PC-9 (cell line): ENCODE results near the gene LCTL. TPM values are rescaled to one million over a fixed set of nuclear protein-coding genes. Genes with fewer than 3 reads are reported as not detected.

Experiments
- Bru-seq: library from RNA; stranded (reverse); fragments of 400-500 nt; gene quantifications from one replicate; lab custom pipeline; 2021; lab: Mats Ljungman, UMichigan
- BruChase-seq, 2 experiments: library from RNA; stranded (reverse); fragments of 400-500 nt; gene quantifications; one replicate each; lab custom pipeline; 2021; lab: Mats Ljungman, UMichigan
- BruUV-seq: library from RNA; stranded (reverse); fragments of 400-500 nt; replicated peaks from 2 replicates; lab custom pipeline; 2021; lab: Mats Ljungman, UMichigan
- CTCF ChIA-PET: fragments of 300-600 bp; sonication (Branson Sonifier 250); formaldehyde crosslinking; loops from one replicate; lab custom pipeline; 2022; ENCODE audit warnings: antibody characterized with exemption; lab: Charles Lee
- POLR2A ChIA-PET: fragments of 300-600 bp; sonication (Branson Sonifier 250); formaldehyde crosslinking; loops from one replicate; lab custom pipeline; 2022; ENCODE audit warnings: antibody characterized with exemption; ENCODE audit not compliant: unreplicated experiment; lab: Charles Lee
- DNase-seq, 2 experiments: peaks; one replicate each; pipeline versions ENCODE4 v3.0.0 to v3.0.0-alpha.2; 2015 to 2022; ENCODE audit warnings: mixed read lengths in 1 of 2
- H2AFZ ChIP-seq: fragments of 200-600 bp; sonication (generic); 2 replicates; pipeline ENCODE4 v1.8.1; 2017; ENCODE audit warnings: antibody characterized with exemption
- H3F3A ChIP-seq: fragments of 200-600 bp; sonication (generic); 2 replicates; pipeline ENCODE4 v1.8.1; 2017; ENCODE audit warnings: antibody characterized with exemption, mild to moderate bottlenecking, low read depth; ENCODE audit not compliant: insufficient read depth
- H3K27ac ChIP-seq: fragments of 200-600 bp; sonication (generic); 2 replicates; pipeline ENCODE4 v1.6.1; 2016; ENCODE audit warnings: mixed run types
- H3K27me3 ChIP-seq: fragments of 200-600 bp; sonication (generic); 2 replicates; pipeline ENCODE4 v1.6.1; 2016; ENCODE audit warnings: low read depth, mixed run types; ENCODE audit not compliant: insufficient read depth
- H3K36me3 ChIP-seq: fragments of 200-600 bp; sonication (generic); 2 replicates; pipeline ENCODE4 v1.6.1; 2016; ENCODE audit warnings: low read depth, mixed run types
- H3K4me1 ChIP-seq: fragments of 200-600 bp; sonication (generic); replicated peaks from 2 replicates; pipeline ENCODE4 v1.6.1; 2016; ENCODE audit warnings: mixed run types; ENCODE audit not compliant: insufficient read depth
- H3K4me2 ChIP-seq: fragments of 200-600 bp; sonication (generic); 2 replicates; pipeline ENCODE4 v1.6.1; 2017; ENCODE audit warnings: mixed run types
- H3K4me3 ChIP-seq: fragments of 200-600 bp; sonication (generic); 2 replicates; pipeline ENCODE4 v1.6.1; 2016; ENCODE audit warnings: mixed run types
- H3K79me2 ChIP-seq: fragments of 200-600 bp; sonication (generic); 2 replicates; pipeline ENCODE4 v1.6.1; 2017; ENCODE audit warnings: low read depth, mixed run types
- H3K9me2 ChIP-seq: fragments of 200-600 bp; sonication (generic); 2 replicates; pipeline ENCODE4 v1.8.1; 2017; ENCODE audit warnings: mild to moderate bottlenecking; ENCODE audit not compliant: insufficient read depth
- H3K9me3 ChIP-seq: fragments of 200-600 bp; sonication (generic); 2 replicates; pipeline ENCODE4 v1.8.1; 2016; ENCODE audit warnings: low read depth; ENCODE audit not compliant: insufficient read depth
- H4K20me1 ChIP-seq: fragments of 200-600 bp; sonication (generic); 2 replicates; pipeline ENCODE4 v1.8.1; 2017; ENCODE audit not compliant: insufficient read depth
- CTCF ChIP-seq: fragments of 200-600 bp; sonication (generic); conservative IDR thresholded peaks from 2 replicates; pipeline ENCODE4 v1.6.1; 2017; ENCODE audit warnings: mixed run types, antibody characterized with exemption, mild to moderate bottlenecking, moderate library complexity
- EZH2 ChIP-seq: fragments of 200-600 bp; sonication (generic); IDR thresholded peaks from 2 replicates; pipeline ENCODE4 v1.8.0; 2017; ENCODE audit warnings: antibody characterized with exemption, low read depth
- intact Hi-C: fragments of 100-400 bp; cut with micrococcal nuclease; formaldehyde crosslinking; loops from one replicate; pipeline ENCODE4 v1.10.0; 2022; ENCODE audit not compliant: unreplicated experiment
- long read RNA-seq: library from polyadenylated mRNA; stranded (forward); transcript quantifications from one replicate; pipeline ENCODE4 v2.0.0, GENCODE V29; 2022
- total RNA-seq: library from RNA; stranded (reverse); gene quantifications from 2 replicates; pipeline ENCODE4 v1.2.3, GENCODE V29; 2021

LCTL gene, protein sequence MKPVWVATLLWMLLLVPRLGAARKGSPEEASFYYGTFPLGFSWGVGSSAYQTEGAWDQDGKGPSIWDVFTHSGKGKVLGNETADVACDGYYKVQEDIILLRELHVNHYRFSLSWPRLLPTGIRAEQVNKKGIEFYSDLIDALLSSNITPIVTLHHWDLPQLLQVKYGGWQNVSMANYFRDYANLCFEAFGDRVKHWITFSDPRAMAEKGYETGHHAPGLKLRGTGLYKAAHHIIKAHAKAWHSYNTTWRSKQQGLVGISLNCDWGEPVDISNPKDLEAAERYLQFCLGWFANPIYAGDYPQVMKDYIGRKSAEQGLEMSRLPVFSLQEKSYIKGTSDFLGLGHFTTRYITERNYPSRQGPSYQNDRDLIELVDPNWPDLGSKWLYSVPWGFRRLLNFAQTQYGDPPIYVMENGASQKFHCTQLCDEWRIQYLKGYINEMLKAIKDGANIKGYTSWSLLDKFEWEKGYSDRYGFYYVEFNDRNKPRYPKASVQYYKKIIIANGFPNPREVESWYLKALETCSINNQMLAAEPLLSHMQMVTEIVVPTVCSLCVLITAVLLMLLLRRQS
- not detected in 2 replicates for total RNA-seq
- Bru-seq, nascent RNA, result percentile 4 among the genes with signal in this experiment
- BruChase-seq, experiment 1, labeled RNA remaining after a 2-hour chase, result not detected
- BruChase-seq, experiment 2, labeled RNA remaining after a 6-hour chase, result not detected
- long read RNA-seq, partial matches to known transcripts, result 0 of 2 reads
- long read RNA-seq, other reads (novel, unspliced or antisense), result 2 of 2 reads

DNA sequence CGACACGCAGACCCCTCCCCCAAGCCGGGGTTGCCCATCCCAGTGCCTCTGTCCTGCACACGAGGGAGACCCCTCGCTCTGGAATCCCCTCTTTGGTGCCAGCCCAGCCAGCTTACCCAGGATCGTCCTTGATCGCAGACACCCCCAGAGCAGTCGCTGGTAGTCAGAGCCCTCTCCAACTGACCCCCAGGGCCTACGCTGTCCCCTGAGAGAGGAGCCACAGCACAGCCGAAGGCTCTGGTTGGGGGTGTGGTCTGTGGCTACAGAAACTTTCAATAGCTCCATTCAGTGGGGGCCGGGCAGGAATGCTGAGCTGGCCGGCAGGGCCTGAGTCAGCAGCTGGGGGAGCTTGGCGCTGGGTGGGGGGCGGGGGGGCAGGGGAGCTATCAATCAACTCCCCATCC, at the start of gene LCTL:
TSS of gene LCTL (minus strand) at position 258 of the 404 bp plus-strand sequence. CDS start 633 bp downstream, outside the sequence.
- no peak within 1 kb of the TSS for H3K4me3 ChIP-seq
- no peaks in the 10 kb centered on the region for H3K4me1 ChIP-seq
- H4K20me1 ChIP-seq, result no peaks in the 10 kb centered on the region
- no peaks in the 10 kb centered on the region for H3K9me2 ChIP-seq
- no peaks in the 10 kb centered on the region for H3F3A ChIP-seq
- BruUV-seq, result no TSS peak
- DNase-seq, result no peak
- no peaks in the 10 kb centered on the region for H3K9me3 ChIP-seq
- no peak within 1 kb of the TSS for H3K27ac ChIP-seq
- no peaks in the 10 kb centered on the region for H3K27me3 ChIP-seq
- no peak within 1 kb of the TSS for H3K4me2 ChIP-seq
- no peaks in the 10 kb centered on the region for H3K79me2 ChIP-seq
- no peak for TF ChIP-seq CTCF
- no peak for TF ChIP-seq EZH2
- H2AFZ ChIP-seq, result no peak within 1 kb of the TSS
- intact Hi-C loops, result no loop called here
- CTCF ChIA-PET, result interaction anchor here (0.7 kb wide), 1 partner anchor 695 kb away, joined by 6 read pairs; no protein-coding TSS in a partner anchor
- H3K36me3 ChIP-seq, result no peaks in the 10 kb centered on the region
- POLR2A ChIA-PET, result no interaction called here

DNA sequence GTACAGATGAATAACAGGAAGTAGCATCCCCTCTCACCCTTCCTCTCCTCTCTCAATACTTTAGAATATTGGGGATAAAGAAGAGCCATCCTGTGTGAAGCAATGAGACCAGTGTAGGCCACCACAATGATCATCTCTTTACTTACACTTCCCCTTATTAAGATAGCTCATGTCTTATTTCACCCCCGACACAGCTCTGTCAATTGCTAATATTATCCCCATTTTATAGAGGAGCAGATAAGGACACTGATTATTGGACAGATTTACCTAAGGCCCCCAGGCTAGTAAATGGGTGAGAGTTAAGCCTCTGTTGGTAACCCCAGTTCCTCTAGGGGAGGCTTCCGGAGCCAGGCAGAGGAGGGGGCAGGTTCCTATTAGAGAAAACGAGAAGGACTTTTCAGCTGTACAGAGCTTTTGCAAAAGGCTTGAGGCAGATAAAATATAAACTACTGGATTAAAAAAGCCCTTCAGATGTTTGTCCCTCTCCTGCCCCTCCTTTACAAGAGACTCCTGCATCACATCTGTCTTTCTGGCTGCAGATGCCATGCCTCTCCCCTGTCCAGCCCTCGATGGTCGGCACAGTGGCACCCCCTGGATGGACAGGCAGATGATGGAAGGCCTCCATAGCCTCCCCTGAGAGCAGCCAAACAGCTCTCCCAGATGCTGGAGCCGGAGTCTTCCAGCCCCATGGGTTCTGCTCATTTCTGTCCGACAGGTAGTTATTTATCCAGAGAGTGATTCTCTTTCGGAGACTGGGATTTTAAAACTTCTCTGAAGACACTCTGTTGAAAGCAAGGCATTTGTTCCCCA, 49.4 kb upstream of the LCTL start:
- DNase-seq, result no peak
- CTCF ChIA-PET, result interaction anchor here (0.5 to 0.6 kb wide), 2 partner anchors 8 to 92 kb away, joined by 3 to 4 read pairs; no protein-coding TSS in a partner anchor
- no TSS peak for BruUV-seq
- TF ChIP-seq CTCF (no peak), EZH2 (no peak)
- H3K36me3 ChIP-seq, result no peaks in the 10 kb centered on the region
- no peak overlapping the region for H2AFZ ChIP-seq
- no peaks in the 10 kb centered on the region for H3K27me3 ChIP-seq
- H3K9me2 ChIP-seq, result no peaks in the 10 kb centered on the region
- POLR2A ChIA-PET, result no interaction called here
- H3K9me3 ChIP-seq, result no peaks in the 10 kb centered on the region
- no peaks in the 10 kb centered on the region for H4K20me1 ChIP-seq
- no peak overlapping the region for H3K4me3 ChIP-seq
- H3F3A ChIP-seq, result no peaks in the 10 kb centered on the region
- no peak overlapping the region for H3K27ac ChIP-seq
- H3K4me2 ChIP-seq, result no peak overlapping the region
- peaks cover 4% of the 10 kb centered on the region; the same call in 1 of the 2 replicates for H3K4me1 ChIP-seq
- H3K79me2 ChIP-seq, result no peaks in the 10 kb centered on the region
- intact Hi-C loops, result no loop called here

DNA sequence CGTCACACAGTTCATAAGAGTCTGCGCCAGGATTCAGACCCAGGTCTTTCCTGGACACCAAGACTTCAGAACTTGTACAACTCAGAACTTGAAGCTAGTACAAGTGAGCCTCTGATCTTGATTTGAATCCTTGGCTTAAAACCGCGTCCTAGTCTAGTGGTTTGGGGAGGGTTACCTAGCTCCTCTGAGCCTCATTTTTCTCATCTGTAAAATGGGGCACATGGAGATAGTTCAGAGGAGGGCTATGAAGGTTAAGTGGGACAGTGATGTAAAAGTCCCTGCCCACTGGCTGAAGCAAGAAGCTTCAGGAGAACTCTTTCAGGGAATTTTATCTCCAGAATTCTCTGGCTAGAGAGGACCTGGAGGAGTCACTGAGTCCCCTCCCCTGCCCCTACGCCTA, 48.7 kb upstream of the LCTL start:
- Histone ChIP-seq H3K9me3 (no peaks in the 10 kb centered on the region), H3K27me3 (no peaks in the 10 kb centered on the region), H2AFZ (no peak overlapping the region), H4K20me1 (no peaks in the 10 kb centered on the region), H3K27ac (no peak overlapping the region), H3K4me3 (no peak overlapping the region), H3K9me2 (no peaks in the 10 kb centered on the region), H3K36me3 (no peaks in the 10 kb centered on the region), H3K79me2 (no peaks in the 10 kb centered on the region), H3K4me2 (no peak overlapping the region), H3F3A (no peaks in the 10 kb centered on the region), H3K4me1 (peaks cover 2% of the 10 kb centered on the region; the same call in 1 of the 2 replicates)
- intact Hi-C loops, result no loop called here
- ChIA-PET CTCF (no interaction called here), POLR2A (no interaction called here)
- no peak for DNase-seq
- TF ChIP-seq EZH2 (no peak), CTCF (no peak)
- BruUV-seq, result no TSS peak
